ENCODE data around the gene CADPS2.

Gene CADPS2

DNA sequence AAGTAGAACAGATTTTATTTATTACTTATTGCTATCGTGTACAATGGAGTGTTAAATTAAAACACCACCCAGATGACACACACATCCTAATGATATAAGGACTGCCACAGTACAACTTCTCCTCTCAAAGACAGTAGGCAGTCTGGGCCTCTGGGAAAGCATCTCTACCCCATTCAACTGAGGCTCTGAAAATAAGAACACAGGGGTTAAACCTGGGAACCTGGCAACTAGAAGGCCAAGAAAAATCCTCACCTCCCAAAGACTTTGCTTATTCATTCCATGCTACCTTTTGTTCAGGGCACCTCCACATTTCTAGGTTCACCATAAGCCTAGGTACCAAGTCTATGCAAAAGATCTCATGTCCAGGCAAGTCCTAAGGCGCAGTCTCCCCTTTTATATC lies 456.3 kb downstream of the CADPS2 start:
- no peak for DNase-seq

DNA sequence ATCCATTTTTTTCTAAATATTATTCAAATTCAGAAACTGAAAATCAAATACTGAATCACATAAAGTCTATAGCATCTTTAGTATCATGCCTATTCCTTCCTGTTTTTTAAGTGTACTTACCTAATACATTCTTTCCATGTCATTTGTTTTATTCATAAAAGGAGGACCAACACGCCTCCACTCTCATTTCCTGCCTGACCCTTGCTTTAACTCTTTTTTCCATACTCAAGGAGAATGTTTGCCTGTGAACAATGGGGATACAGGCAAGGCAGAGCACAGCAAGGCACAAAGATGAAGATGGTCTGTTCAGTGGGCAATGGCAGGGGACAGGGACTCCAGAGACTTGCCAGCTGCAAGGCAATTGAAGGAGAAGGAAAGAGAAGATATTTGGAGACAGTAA lies 460.5 kb downstream of the CADPS2 start:
- no peak for DNase-seq

DNA sequence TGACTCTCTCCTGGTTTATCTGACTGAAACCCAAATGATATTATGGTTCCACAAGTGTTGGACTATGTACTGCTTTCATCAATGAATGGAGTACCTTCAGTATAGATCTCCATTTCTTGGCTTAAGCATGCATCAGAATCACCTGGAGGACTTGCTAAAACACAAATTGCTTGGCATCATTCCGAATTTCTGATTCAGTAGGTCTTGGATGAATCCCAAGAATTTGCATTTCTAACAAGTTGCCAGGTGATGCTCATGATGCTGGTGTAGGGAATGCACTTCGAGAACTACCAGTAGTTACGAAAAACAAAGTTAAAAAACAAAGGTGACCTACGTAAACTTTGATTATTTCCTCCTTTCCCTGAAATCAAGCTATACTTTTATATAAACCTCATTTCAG lies 462.7 kb downstream of the CADPS2 start:
- no peak for DNase-seq

DNA sequence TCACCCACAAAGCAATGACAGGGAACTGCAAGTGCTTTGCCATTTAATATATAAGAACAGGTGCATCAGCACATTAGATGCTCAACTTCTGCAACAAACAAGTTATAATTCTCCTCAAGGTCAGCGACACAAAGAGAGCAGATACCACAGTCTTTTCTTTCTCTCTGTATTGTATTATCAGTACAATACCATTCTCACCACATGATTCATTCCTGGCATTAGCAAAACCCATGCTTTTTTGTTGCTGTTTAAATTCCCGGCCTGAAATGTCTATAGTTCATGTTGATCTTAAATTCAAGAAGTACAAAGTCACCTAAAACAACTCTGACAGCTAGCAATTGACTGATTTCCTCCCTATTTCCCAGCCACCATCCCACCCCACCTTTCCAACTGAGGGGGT lies 469.9 kb downstream of the CADPS2 start:
- no peak for DNase-seq

DNA sequence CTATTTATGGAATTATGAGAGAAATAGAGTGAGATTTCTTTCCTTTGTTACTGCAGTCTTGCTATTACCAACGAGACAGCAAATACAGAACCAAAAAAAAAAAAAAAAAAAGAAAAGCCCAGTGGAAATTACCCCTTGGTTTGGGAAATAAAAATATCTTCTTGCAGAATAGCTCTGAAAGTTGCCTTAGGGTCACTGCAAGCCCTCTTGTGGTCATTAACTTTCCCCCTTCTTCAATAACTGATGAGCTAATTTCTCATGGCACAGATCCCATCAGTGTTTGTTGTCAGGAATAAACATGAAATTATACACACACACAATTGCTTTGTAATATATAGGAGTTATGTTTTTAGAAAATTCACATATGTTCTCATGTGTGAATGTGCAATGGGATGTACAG lies 470.8 kb downstream of the CADPS2 start:
- DNase-seq, result no peak

DNA sequence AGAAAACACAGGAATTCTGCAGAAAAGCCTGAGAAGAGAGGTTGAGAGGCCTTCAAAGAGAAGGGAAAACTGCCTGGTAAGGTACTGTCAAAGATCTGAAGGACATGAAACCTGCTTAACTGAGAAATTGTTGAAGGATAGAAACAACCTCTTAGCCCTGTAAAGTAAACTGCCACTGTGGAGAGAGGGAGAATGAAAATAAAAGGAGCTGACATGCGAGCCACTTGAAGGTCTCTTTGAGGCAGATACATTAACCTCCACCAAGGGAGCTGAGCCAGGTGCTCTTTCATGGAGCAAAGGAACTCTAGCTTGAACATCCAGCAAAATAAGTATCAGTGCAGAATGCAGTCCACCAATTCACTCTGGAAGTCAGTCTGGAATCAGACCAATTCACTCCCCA lies 472.9 kb downstream of the CADPS2 start:
- peak; percentile 43 for DNase-seq

DNA sequence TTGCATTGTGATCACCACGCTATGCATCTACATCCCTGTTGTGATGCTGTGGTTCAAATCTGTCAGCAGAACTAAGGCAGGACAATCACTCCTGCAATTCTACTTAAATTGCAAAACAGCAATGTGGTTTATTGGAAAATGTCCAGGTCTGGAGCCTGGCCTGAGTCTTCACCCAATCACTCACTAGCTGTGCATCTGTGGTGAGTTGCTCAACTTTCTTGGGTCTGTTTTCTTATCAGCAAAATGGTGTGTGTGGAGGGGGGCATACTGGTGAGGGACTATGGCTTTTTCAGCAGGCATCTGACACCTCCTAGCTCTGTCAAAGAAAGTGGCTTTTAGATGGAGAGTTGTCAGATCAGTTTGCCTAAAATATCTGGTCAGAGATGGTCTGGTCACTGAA lies 473.4 kb downstream of the CADPS2 start:
- no peak for DNase-seq

DNA sequence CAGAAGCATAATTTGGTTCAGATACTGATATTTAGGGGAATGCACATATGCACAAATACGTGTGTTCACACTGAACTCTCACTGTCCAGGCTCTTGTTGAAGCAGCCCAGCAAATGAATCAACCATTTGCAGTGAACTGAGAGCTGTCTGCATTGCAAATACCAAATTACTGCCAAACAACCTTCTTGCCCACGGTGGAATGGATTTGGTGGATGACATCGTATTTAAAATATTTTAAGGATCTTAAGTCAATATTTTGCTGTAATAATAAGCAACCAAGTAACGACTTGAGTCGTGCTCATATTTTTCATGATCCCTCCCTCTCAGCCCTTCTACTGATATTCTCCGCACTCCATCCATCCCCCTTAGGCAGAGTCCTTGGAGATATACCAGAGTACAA lies 473.8 kb downstream of the CADPS2 start:
- DNase-seq, result no peak

DNA sequence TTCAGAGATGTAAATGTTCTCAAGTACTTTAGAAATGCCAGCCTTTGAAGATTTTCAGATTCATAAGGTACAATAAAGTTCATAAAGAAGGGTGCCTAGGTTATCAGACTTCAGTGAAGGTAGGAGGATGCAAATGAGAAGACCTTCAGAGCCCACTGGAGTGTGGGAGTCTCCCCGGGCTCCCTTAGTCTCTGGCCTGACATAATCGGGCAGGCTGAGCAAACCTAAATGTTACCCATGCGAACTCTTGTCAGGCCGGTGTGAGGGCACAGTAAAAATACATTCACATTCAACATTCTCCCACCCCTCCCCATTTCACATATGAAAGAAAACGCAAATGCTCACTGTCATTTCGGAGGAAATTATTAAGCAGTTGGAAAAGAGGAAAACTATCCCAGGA lies 479.1 kb downstream of the CADPS2 start:
- no peak for DNase-seq

DNA sequence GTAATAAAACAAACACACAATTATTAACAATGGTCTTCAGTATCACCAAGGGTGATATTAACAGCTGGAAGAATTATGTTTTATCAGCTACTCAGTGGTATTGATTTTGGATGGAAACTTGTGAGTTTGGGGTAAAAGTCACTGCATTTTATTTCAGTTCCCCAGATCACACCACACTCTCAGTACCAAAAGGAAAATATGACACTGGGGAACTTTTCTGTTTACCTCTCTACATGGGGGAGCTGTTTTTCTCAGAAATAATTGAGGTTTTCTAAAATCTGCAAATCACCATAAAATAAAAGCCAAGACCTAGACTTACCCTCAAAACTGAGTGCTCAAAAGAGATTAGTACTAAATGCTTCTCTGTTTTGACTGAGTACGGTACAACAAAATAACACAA lies 483.1 kb downstream of the CADPS2 start:
- DNase-seq, result no peak

DNA sequence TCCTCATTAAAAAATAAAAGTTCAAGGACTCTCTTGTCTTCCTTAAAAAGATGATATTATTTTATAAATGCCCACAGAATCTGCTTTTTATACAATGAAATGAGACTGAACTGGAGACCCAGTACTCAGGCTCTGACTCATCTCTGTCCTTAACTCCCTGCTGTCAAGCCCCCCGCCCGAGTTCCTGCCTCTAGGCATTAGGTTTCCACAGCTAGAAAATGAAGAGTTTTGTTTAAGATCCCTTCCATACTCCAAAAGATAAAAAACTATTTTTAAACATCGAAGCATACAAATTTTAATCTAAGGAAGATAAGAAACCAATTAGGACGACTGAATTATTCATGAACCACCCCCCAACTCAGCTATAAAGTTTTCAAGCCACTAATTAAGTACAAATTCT lies 484.0 kb downstream of the CADPS2 start:
- DNase-seq, result no peak

DNA sequence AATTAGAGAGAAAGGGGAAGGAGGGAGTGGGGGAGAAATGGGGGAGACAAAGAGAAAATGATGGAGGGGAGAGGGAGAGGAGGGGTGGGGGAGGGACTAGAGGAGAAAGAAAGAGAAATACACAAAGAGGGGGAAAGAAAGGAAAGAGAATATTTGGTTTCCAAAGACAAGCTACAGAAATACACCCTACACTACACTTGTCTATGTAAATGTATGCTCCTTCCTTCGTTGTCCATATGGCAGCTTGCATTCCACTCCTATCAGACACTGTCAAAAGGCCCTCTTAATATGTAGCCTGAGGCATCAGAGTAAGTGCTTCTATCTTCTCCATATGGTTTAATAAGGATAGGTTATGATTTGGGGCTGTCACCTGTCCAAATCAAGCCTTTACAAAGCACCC lies 488.9 kb downstream of the CADPS2 start:
- no peak for DNase-seq

DNA sequence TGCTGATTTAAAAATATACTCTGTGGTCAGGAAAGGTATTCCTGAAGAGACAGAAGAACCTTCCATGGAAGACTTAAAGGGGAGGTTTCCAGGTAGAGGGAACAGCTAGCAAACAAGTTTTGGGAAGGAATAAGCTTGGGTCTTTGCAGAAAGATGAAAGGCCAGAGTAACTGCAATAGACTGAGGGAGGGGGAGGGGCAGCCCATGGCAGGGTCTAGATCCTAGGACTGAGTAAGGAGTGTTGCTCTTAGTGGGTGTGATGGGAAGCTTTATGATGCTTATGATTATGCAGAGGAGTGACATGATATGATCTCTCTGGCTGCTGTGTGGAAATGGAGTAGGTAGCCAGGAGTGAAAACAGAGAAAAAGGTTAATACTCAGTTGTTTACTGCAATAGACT lies 491.7 kb downstream of the CADPS2 start:
- no peak for DNase-seq

DNA sequence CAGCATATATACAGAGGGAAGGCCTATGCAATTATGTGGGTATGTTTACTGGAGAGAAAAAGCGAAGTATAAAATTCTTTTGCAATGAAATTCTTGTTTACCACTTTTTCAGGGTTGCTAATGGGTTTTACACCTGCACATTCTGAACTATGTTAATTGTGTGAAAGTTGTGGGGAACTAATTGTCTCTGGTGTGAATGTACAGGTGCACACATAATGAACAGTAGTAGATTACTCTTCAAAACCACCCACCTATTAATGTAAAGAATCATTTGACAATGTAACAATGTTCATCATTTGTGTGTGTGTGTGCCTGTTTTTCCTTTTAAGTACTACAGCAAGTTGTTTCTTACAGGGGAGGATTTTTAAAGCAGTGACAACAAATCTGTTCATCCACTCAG lies 501.7 kb downstream of the CADPS2 start:
- no peak for DNase-seq

DNA sequence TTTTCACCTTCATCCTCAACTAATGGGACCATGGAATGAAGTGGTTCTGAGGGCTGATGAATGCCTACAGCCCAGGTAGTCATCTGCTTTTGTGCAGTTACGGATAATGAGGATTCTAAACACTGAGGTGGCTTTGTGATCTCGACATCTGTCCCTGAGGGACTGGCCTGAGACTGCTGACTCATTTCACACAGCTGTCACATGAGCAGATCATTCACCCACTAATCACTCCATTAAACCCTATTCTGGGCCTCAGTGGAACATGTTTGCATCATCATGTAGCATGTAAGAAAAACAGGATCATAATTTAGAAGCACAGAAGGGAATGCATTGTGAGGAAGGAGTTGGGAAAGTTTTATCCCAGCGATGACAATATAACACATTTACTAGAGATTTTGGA lies 502.3 kb downstream of the CADPS2 start:
- no peak for DNase-seq

DNA sequence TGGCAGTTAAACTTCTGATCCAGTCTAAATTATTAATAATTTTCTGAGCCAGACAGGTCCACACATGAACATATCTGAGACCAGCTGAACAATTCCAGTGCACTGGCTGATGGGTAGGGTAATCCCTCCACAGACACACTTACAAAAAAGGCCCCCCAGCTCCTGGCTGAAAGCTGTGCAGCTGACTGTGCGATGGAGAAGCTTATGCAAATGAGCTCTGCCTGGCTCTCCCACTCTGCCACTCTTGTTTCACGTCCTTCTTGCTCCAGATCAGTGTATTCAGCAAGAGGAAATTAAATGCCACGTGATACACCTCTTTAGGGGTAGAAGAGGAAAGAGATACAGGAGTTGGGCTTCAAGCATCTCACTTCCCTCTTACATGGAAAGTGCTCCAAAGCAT lies 505.3 kb downstream of the CADPS2 start:
- no peak for DNase-seq

DNA sequence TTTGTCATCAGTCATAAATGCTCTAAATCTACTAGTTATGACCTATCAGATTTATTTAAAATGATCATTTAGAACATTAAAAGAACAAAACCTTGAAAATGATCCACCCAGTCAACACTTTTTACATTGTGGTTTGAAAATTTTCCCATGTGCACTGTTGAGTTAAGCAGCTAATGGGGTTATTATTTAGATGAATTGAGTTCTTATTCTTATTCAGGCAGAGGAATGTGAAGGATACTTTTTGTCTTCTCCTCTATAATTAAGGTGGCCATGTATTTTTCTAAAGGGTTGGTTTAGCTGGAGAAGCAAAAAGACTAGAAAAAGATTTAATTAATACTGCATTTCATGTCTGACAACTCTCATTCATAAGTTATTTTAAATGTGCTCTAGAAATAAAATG lies 506.8 kb downstream of the CADPS2 start:
- DNase-seq, result no peak

DNA sequence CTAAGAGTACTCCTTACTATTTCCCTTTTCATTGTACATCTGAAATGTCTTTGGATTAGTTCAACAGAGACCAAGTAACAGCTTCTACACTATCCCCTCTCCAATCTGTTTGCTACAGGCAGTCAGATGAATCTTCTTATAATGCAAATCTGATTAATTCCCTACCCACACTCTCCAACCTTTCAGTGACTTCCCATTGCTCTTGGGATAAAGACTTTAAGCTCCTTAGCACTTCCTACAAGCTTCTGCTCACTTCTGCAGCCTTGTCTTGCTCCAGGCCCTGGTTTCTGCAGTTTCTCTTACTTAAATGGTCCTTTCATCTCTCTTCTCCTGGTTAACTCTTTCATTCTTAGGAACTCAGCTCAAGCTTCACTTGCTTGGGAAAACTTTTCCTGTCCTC lies 516.5 kb downstream of the CADPS2 start:
- DNase-seq, result no peak

DNA sequence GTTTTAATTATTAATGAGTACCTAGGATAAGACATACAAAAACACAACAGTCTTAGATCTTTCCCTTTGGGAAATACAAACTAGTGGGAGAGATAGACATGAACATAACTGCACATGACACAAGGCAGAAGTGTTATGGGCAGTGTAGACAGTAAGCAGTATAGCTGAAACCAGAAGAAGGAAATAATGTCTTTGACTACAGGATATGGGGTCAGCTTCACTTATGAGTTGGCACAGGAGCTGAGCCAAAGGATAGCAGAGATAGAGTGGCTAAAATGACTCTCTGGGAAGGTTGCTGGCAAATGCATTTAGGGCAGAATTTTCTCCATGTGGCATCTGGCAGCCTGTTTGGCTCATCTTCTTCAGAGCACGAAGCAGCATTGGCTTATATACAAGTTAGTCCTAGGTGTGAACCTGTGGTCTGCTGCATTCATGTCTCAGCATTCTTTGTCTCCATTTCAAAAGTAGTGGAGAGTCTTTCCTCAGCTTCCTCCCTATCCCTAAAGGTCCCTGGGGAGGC lies 521.4 kb downstream of the CADPS2 start:
- no peak for DNase-seq

DNA sequence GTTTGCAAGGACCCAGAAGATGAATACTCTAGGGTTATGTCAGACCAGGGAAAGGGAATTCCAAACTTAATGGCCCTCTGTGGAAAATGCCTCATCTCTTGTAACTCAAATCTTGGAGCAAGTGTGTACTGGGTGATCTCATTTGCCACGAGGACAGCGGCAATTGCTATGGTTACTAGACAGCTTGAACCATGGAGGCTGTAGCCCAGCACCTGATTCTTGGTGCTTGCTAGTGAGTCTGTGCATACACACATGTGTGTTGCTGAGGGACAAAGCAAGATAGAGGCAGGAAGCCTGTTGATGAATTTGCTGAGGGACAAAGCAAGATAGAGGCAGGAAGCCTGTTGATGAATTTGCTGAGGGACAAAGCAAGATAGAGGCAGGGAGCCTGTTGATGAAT lies 523.1 kb downstream of the CADPS2 start:
- no peak for DNase-seq

DNA sequence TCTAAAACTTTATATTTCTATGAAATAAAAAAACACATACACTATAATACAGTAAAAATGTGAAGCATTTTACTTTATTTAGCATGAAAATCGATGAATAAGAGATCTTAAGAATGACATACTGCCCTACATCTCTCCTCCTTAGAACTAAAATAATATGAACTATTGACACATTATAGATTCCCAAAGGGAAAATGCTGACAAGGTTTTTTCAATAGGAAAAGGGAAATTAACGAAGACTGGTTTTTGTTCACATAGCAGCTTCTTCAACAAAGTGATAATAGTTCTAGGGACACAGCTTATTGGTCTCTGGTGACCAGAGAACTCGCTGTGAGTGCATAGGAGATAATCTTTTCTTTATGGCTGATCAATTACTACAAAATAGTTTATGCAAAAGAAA lies 523.8 kb downstream of the CADPS2 start:
- DNase-seq, result no peak

DNA sequence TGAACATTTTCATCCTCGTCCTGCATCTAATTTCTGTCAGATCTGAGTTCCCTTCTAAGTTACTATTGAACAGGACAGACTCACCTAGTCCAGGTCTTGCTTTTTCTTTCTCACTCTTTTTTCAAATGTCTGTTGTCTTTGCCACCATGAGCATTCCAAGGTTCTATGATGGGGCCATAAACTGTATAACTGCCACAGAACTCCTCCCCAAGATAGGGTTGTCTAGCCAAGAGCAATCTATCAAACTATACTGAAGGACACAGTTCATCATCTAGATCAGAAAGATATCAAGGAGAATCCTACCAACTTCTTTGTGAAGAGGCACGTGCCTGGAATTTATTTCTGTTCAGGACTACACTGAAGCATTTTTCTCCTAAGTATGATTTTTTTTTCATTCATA lies 531.6 kb downstream of the CADPS2 start:
- DNase-seq, result no peak

DNA sequence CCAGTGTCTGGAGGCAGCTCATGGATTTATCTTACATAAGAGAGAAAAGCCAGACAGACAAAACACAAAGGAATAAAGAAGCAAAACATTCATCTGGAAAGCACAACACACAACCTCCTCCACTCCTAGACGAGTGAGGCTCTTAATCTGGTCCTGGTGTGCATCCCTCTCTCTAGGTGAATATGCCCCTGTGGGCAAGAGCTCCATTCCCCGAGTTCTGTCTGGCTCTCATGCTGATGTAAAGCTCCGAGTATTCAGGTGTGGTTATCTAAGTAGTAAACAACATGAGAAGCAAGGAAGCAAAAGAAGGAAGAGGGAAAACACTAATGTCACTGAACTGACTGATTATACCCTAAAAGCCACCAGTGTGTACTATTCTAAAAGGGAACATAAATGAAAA lies 533.8 kb downstream of the CADPS2 start:
- DNase-seq, result no peak

DNA sequence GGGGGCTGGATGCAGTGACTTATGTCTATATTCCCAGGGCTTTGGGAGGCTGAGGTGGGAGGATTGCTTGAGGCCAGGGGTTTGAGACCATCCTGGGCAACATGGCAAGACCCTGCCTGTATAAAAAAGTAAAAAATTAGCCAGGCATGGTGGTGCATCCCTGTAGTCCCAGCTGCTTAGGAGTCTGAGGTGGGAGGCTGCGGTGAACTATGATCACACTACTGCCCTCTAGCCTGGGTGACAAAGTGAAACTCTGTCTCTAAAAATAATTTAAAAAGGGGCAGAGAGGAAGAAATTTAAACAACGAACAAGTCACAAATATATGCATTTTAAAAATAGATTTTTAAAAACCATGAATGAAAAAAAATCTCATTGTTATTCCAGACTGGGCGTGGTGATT lies 535.6 kb downstream of the CADPS2 start:
- no peak for DNase-seq

DNA sequence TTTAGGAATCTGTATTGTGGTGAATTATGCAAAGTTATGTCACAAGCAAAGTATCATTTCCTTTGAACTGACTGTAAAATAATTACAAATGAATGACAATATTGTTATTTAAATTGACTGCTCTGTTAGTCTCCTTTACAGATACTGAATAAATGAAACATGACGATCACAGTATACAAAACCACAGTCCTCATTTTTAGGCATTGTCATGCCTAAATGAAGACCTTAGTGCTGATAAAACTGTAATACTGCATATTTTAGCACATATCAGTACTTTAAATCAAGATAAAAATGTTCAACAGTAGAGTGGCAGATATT lies 542.0 kb downstream of the CADPS2 start:
- DNase-seq, result no peak

DNA sequence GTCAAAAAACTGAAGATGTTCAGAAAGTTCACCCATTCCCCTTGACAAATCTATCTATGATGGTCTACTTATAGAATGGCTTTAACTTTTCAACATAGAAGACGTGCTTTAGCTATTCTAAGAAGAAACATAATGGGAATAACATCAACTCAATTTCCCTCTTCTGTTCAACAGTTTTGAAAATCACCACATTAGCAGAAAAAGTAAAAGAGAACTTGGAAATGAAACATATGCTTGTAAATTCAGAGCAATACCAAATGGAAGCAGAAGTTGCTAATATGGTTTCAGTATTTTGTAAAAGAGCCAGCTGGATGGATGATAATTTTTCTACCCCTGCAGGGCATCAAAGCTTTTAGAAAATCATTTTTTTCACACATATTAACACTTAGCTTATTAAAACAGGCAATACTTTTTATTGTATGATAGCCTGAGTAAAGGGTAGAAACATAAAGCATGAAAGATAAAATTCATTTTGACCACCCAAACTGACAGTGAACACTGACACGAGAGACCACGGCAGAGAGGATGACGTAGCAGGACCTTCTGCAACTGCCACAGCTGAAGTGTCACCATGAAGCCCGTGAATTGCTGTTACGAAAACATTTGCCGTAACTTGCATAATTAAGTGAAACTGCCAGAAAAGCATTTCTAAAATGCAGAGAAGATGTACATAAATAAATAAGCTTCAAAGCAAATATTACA lies 542.5 kb downstream of the CADPS2 start:
- DNase-seq, result no peak

Measured in NCI-H345 (cell line).